HEK293 (cell line): ENCODE results near the gene IPO9.

Experiments used
- CTCF ChIA-PET: fragments of 350-600 bp; formaldehyde crosslinking; extraction: SDS; loops from one replicate; lab custom pipeline; 2021; ENCODE audit warnings: antibody characterized with exemption; lab: Yijun Ruan, JAX
- POLR2A ChIA-PET: fragments of 300-600 bp; formaldehyde crosslinking; extraction: SDS; loops from one replicate; lab custom pipeline; 2020; ENCODE audit warnings: antibody characterized with exemption, inconsistent platforms; lab: Yijun Ruan, JAX
- H3K27ac ChIP-seq: fragments of 200-500 bp; sonication (Bioruptor generic); 2 replicates; pipeline ENCODE4 v1.5.1; 2014; ENCODE audit warnings: low read depth, low read length, control low read depth, inconsistent platforms; ENCODE audit errors: extremely low read depth
- H3K36me3 ChIP-seq, 2 experiments: fragments of 200-500 bp in 1 of 2; sonication (Bioruptor generic) in 1 of 2; 1 replicate in 1 of 2; 2 replicates in 1 of 2; pipeline ENCODE4 v1.5.1; 2014 to 2017; ENCODE audit warnings: inconsistent platforms in 2 of 2, low read length in 2 of 2; ENCODE audit not compliant: control insufficient read depth in 2 of 2, insufficient read depth in 1 of 2
- H3K4me1 ChIP-seq: fragments of 200-500 bp; sonication (Bioruptor generic); 2 replicates; pipeline ENCODE4 v1.5.1; 2014; ENCODE audit warnings: mild to moderate bottlenecking, low read length, inconsistent platforms; ENCODE audit not compliant: control insufficient read depth, insufficient read depth
- H3K4me3 ChIP-seq: 2 replicates; pipeline ENCODE4 v1.5.1; 2011; ENCODE audit warnings: low read depth, mild to moderate bottlenecking, control low read depth, low read length, moderate library complexity
- H3K9me3 ChIP-seq: fragments of 200-500 bp; sonication (Bioruptor generic); 2 replicates; pipeline ENCODE4 v1.5.1; 2014; ENCODE audit warnings: low read depth, low read length, inconsistent platforms; ENCODE audit not compliant: control insufficient read depth, insufficient read depth
- CTCF ChIP-seq: fragments of 450-650 bp; formaldehyde crosslinking; IDR thresholded peaks from 2 replicates; pipeline ENCODE4 v1.5.1; 2016; ENCODE audit warnings: missing biosample characterization, missing genetic modification characterization
- GFI1B ChIP-seq: fragments of 450-650 bp; formaldehyde crosslinking; IDR thresholded peaks from 2 replicates; pipeline ENCODE4 v1.5.1; 2016; ENCODE audit warnings: missing biosample characterization, missing genetic modification characterization
- KLF8 ChIP-seq: fragments of 450-650 bp; formaldehyde crosslinking; IDR thresholded peaks from 2 replicates; pipeline ENCODE4 v1.5.1; 2016; ENCODE audit warnings: missing biosample characterization, missing genetic modification characterization
- KLF9 ChIP-seq: fragments of 450-650 bp; formaldehyde crosslinking; IDR thresholded peaks from 2 replicates; pipeline ENCODE4 v1.5.1; 2016; ENCODE audit warnings: missing biosample characterization, missing genetic modification characterization, low read depth
- MZF1 ChIP-seq: fragments of 450-650 bp; formaldehyde crosslinking; IDR thresholded peaks from 2 replicates; pipeline ENCODE4 v1.5.1; 2017; ENCODE audit warnings: missing biosample characterization, missing genetic modification characterization, borderline replicate concordance
- ZBTB17 ChIP-seq: fragments of 450-650 bp; formaldehyde crosslinking; IDR thresholded peaks from 2 replicates; pipeline ENCODE4 v1.5.1; 2016; ENCODE audit warnings: missing biosample characterization, missing genetic modification characterization
- ZBTB21 ChIP-seq: fragments of 450-650 bp; formaldehyde crosslinking; IDR thresholded peaks from 2 replicates; pipeline ENCODE4 v1.5.1; 2017; ENCODE audit warnings: missing biosample characterization, missing genetic modification characterization
- ZBTB49 ChIP-seq: fragments of 450-650 bp; formaldehyde crosslinking; IDR thresholded peaks from 2 replicates; pipeline ENCODE4 v1.5.1; 2016; ENCODE audit warnings: missing biosample characterization, missing genetic modification characterization, low read depth
- ZNF121 ChIP-seq: fragments of 450-650 bp; formaldehyde crosslinking; IDR thresholded peaks from 2 replicates; pipeline ENCODE4 v1.5.1; 2016; ENCODE audit warnings: missing biosample characterization, missing genetic modification characterization
- ZNF423 ChIP-seq: fragments of 450-650 bp; formaldehyde crosslinking; IDR thresholded peaks from 2 replicates; pipeline ENCODE4 v1.5.1; 2016; ENCODE audit warnings: missing biosample characterization, missing genetic modification characterization
- ZNF530 ChIP-seq: fragments of 450-650 bp; formaldehyde crosslinking; IDR thresholded peaks from 2 replicates; pipeline ENCODE4 v1.5.1; 2016; ENCODE audit warnings: low read depth, missing biosample characterization, missing genetic modification characterization
- ZNF626 ChIP-seq: fragments of 450-650 bp; sonication (Bioruptor Pico); formaldehyde crosslinking; IDR thresholded peaks from 2 replicates; pipeline ENCODE4 v1.5.1; 2018; ENCODE audit warnings: missing biosample characterization, missing genetic modification characterization, inconsistent platforms
- ZNF837 ChIP-seq: fragments of 450-650 bp; formaldehyde crosslinking; IDR thresholded peaks from 2 replicates; pipeline ENCODE4 v1.5.1; 2016; ENCODE audit warnings: missing biosample characterization, missing genetic modification characterization
- ZSCAN18 ChIP-seq: fragments of 450-650 bp; formaldehyde crosslinking; IDR thresholded peaks from 2 replicates; pipeline ENCODE4 v1.5.1; 2016; ENCODE audit warnings: missing biosample characterization, missing genetic modification characterization
- ZXDB ChIP-seq: fragments of 450-650 bp; formaldehyde crosslinking; IDR thresholded peaks from 2 replicates; pipeline ENCODE4 v1.5.1; 2016; ENCODE audit warnings: missing biosample characterization, missing genetic modification characterization
- TF ChIP-seq, protein P1 (sequence below): fragments of 450-650 bp; formaldehyde crosslinking; IDR thresholded peaks from 2 replicates; pipeline ENCODE4 v1.5.1; 2017; ENCODE audit warnings: missing biosample characterization, missing genetic modification characterization
- TF ChIP-seq, protein P2 (sequence below): fragments of 450-650 bp; formaldehyde crosslinking; IDR thresholded peaks from 2 replicates; pipeline ENCODE4 v1.5.0; 2017; ENCODE audit warnings: missing biosample characterization, missing genetic modification characterization, borderline replicate concordance

IPO9 gene

DNA sequence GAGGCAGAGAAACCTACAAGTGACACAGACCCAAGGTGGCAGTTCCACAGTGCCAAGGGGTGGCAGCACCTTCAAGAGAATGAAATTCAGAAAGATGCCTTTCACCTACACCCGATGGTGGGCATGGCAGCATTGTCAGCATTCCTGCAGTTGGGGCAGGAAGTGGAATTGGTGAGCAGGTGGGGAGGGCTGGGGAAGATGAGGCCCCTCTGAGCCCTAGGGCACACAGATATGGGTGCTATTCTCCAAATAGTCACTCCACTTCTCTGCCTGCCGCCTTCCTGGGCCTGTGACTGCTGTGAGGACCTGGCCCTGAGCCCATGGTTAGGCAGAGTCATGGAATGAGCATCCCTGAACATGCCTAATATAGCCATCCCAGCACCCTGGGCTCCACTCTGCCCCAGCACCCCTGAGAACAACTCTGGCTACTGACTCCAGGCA lies 68.0 kb downstream of the IPO9 start:
- TF ChIP-seq GFI1B: no peak
- TF ChIP-seq CTCF (tag by site-specific recombination): 0 out of 2 replicates have a peak, but pooled peaks have one; percentile 17
- no peak for TF ChIP-seq ZXDB (tag by site-specific recombination)
- peak; percentile 58 for TF ChIP-seq ZBTB17 (tag by site-specific recombination)
- TF ChIP-seq MZF1 (tag by site-specific recombination): no peak
- TF ChIP-seq ZSCAN18 (tag by site-specific recombination): no peak
- TF ChIP-seq ZNF626: no peak
- TF ChIP-seq, protein P1, sequence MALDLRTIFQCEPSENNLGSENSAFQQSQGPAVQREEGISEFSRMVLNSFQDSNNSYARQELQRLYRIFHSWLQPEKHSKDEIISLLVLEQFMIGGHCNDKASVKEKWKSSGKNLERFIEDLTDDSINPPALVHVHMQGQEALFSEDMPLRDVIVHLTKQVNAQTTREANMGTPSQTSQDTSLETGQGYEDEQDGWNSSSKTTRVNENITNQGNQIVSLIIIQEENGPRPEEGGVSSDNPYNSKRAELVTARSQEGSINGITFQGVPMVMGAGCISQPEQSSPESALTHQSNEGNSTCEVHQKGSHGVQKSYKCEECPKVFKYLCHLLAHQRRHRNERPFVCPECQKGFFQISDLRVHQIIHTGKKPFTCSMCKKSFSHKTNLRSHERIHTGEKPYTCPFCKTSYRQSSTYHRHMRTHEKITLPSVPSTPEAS (tag by site-specific recombination): no peak
- CTCF ChIA-PET: interaction anchor here (0.6 to 8.5 kb wide), 20 partner anchors 8 to 239 kb away, joined by 3 to 204 read pairs (median 17); partner anchors contain the start of genes LMOD1, RNPEP and TIMM17A
- POLR2A ChIA-PET: interaction anchor here (0.8 to 1.7 kb wide), 5 partner anchors 49 to 86 kb away, joined by 3 to 10 read pairs (median 5); partner anchors contain the start of genes LMOD1, RNPEP and TIMM17A
- no peaks in the 10 kb centered on the region for H3K36me3 ChIP-seq
- no peak overlapping the region for H3K4me3 ChIP-seq
- no peaks in the 10 kb centered on the region for H3K4me1 ChIP-seq
- H3K27ac ChIP-seq: no peak overlapping the region
- H3K9me3 ChIP-seq: no peaks in the 10 kb centered on the region

GRCh38 chr1:201898240-201898894 lies 69.4 kb downstream of the IPO9 start:
- ChIA-PET CTCF (interaction anchor here (0.7 to 8.5 kb wide), 6 partner anchors 9 to 221 kb away, joined by 3 to 204 read pairs (median 7); no protein-coding TSS in a partner anchor), POLR2A (interaction anchor here (1.4 kb wide), 1 partner anchor 57 kb away, joined by 5 read pairs; the partner anchor contains the start of gene TIMM17A)

More at GRCh38 chr1:201898240-201898894, 69.4 kb downstream of the IPO9 start:
- H3K9me3 ChIP-seq: no peaks in the 10 kb centered on the region
- TF ChIP-seq ZBTB49 (tag by site-specific recombination) (no peak), ZNF121 (no peak), ZNF423 (no peak), KLF9 (tag by site-specific recombination) (no peak), ZNF530 (tag by site-specific recombination) (no peak), ZNF837 (tag by site-specific recombination) (no peak), ZBTB21 (tag by site-specific recombination) (no peak), KLF8 (tag by site-specific recombination) (no peak)
- TF ChIP-seq, protein P2, sequence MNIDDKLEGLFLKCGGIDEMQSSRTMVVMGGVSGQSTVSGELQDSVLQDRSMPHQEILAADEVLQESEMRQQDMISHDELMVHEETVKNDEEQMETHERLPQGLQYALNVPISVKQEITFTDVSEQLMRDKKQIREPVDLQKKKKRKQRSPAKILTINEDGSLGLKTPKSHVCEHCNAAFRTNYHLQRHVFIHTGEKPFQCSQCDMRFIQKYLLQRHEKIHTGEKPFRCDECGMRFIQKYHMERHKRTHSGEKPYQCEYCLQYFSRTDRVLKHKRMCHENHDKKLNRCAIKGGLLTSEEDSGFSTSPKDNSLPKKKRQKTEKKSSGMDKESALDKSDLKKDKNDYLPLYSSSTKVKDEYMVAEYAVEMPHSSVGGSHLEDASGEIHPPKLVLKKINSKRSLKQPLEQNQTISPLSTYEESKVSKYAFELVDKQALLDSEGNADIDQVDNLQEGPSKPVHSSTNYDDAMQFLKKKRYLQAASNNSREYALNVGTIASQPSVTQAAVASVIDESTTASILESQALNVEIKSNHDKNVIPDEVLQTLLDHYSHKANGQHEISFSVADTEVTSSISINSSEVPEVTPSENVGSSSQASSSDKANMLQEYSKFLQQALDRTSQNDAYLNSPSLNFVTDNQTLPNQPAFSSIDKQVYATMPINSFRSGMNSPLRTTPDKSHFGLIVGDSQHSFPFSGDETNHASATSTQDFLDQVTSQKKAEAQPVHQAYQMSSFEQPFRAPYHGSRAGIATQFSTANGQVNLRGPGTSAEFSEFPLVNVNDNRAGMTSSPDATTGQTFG (tag by site-specific recombination): no peak
- no peaks in the 10 kb centered on the region for H3K4me1 ChIP-seq
- no peaks in the 10 kb centered on the region for H3K36me3 ChIP-seq
- H3K4me3 ChIP-seq: no peak overlapping the region
- H3K27ac ChIP-seq: no peak overlapping the region
